HG03025 (cell line): ENCODE measurements around the gene ARHGEF5.
"Not testable (repeated sequence)": the region's sequence is repeated elsewhere in the genome, so short reads cannot be mapped to it uniquely, and the experiment has no call there.

Source experiments
- ATAC-seq: cut with Tn5 transposase; IDR thresholded peaks from one replicate; pipeline ENCODE4 v1.9.1; 2021; ENCODE audit warnings: mild to moderate bottlenecking, moderate library complexity; ENCODE audit not compliant: unreplicated experiment, low FRiP score

The ARHGEF5 gene

GRCh38 chr7:144418931-144419330, 63.7 kb downstream of the ARHGEF5 start:
- not testable (repeated sequence) for ATAC-seq

GRCh38 chr7:144427539-144427938, 72.3 kb downstream of the ARHGEF5 start:
- ATAC-seq, result not testable (repeated sequence)

- ATAC-seq, result no peak
These were observed 73.2 kb downstream of the ARHGEF5 start for GRCh38 chr7:144428431-144428830.
